HCT116 (cell line): ENCODE data around the gene SF3B5.

Experiments used
- POLR2A ChIP-seq: IDR thresholded peaks from 2 replicates; pipeline ENCODE4 v1.7.0; 2011; ENCODE audit warnings: borderline replicate concordance; ENCODE audit not compliant: insufficient read depth, insufficient read length; ENCODE audit errors: extremely low read depth
- TCF7L2 ChIP-seq: IDR thresholded peaks from 2 replicates; pipeline ENCODE4 v1.7.0; 2011; ENCODE audit warnings: borderline replicate concordance, inconsistent platforms; ENCODE audit not compliant: insufficient read depth, insufficient read length; ENCODE audit errors: extremely low read depth
- TF ChIP-seq, protein P1 (sequence below), 3 experiments: fragments of 200-600 bp in 1 of 3; sonication (generic) in 1 of 3; IDR thresholded peaks in 2 of 3; conservative IDR thresholded peaks in 1 of 3; 2 replicates each; pipeline ENCODE4 v1.5.1; 2012 to 2017; ENCODE audit warnings: low read depth in 2 of 3, low read length in 2 of 3, antibody characterized with exemption in 1 of 3, borderline replicate concordance in 1 of 3, control low read depth in 1 of 3, mild to moderate bottlenecking in 1 of 3, mixed read lengths in 1 of 3, mixed run types in 1 of 3, moderate library complexity in 1 of 3; ENCODE audit not compliant: insufficient read depth in 1 of 3

GRCh38 chr6:144059139-144059538 is 36.2 kb downstream of the SF3B5 start:
- no peak for TF ChIP-seq POLR2A
- TF ChIP-seq, protein P1, sequence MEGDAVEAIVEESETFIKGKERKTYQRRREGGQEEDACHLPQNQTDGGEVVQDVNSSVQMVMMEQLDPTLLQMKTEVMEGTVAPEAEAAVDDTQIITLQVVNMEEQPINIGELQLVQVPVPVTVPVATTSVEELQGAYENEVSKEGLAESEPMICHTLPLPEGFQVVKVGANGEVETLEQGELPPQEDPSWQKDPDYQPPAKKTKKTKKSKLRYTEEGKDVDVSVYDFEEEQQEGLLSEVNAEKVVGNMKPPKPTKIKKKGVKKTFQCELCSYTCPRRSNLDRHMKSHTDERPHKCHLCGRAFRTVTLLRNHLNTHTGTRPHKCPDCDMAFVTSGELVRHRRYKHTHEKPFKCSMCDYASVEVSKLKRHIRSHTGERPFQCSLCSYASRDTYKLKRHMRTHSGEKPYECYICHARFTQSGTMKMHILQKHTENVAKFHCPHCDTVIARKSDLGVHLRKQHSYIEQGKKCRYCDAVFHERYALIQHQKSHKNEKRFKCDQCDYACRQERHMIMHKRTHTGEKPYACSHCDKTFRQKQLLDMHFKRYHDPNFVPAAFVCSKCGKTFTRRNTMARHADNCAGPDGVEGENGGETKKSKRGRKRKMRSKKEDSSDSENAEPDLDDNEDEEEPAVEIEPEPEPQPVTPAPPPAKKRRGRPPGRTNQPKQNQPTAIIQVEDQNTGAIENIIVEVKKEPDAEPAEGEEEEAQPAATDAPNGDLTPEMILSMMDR (IDR thresholded peaks at IDR 0.05 in 2 of 3, conservative IDR thresholded peaks at IDR 0.05 in 1 of 3; ENCODE audit: borderline replicate concordance in 1 of 3, insufficient read depth in 1 of 3, low read depth in 2 of 3, low read length in 2 of 3): no peak
- no peak for TF ChIP-seq TCF7L2
